HepG2 (cell line): ENCODE results near the gene MAP3K3. TPM values are rescaled to one million over a fixed set of nuclear protein-coding genes. Genes with fewer than 3 reads are reported as not detected.

Experiments
- ARID3A ChIP-seq: IDR thresholded peaks from 2 replicates; pipeline ENCODE4 v1.6.1; 2012; ENCODE audit warnings: low read depth, low read length, improper control_type of control experiment
- DDIT3 ChIP-seq: sonication (generic); formaldehyde crosslinking; IDR thresholded peaks from 2 replicates; pipeline ENCODE4 v1.4.0; 2020; ENCODE audit warnings: mild to moderate bottlenecking, missing genetic modification reagents
- E2F1 ChIP-seq: sonication (generic); formaldehyde crosslinking; IDR thresholded peaks from 2 replicates; pipeline ENCODE4 v1.5.0; 2020; ENCODE audit warnings: missing genetic modification reagents
- FOXP1 ChIP-seq, 2 experiments: fragments of 450-650 bp in 1 of 2; IDR thresholded peaks; 2 replicates each; pipeline ENCODE4 v1.6.1; 2017 to 2018; ENCODE audit warnings: antibody characterized with exemption in 1 of 2
- GRHL1 ChIP-seq: sonication (generic); formaldehyde crosslinking; conservative IDR thresholded peaks from 2 replicates; pipeline ENCODE4 v1.8.0; 2022; ENCODE audit warnings: missing genetic modification reagents
- HIVEP1 ChIP-seq: sonication (generic); formaldehyde crosslinking; IDR thresholded peaks from 2 replicates; pipeline ENCODE4 v1.4.0; 2020; ENCODE audit warnings: mild to moderate bottlenecking, missing genetic modification reagents
- KDM5A ChIP-seq: fragments of 200-600 bp; sonication (generic); IDR thresholded peaks from 2 replicates; pipeline ENCODE4 v1.7.0; 2018; ENCODE audit warnings: antibody characterized with exemption, mild to moderate bottlenecking, low read length, borderline replicate concordance
- KMT2B ChIP-seq: IDR thresholded peaks from 2 replicates; pipeline ENCODE4 v1.6.1; 2016; ENCODE audit warnings: missing genetic modification reagents, missing compliant biosample characterization
- MAF1 ChIP-seq: sonication (generic); formaldehyde crosslinking; IDR thresholded peaks from 2 replicates; pipeline ENCODE4 v1.5.0; 2020; ENCODE audit warnings: missing genetic modification reagents, borderline replicate concordance
- MAFF ChIP-seq: IDR thresholded peaks from 2 replicates; pipeline ENCODE4 v1.6.1; 2011; ENCODE audit warnings: low read depth, low read length, improper control_type of control experiment
- MED13 ChIP-seq: sonication (generic); formaldehyde crosslinking; IDR thresholded peaks from 2 replicates; pipeline ENCODE4 v1.5.0; 2020; ENCODE audit warnings: missing genetic modification reagents
- MEF2D ChIP-seq: sonication (generic); formaldehyde crosslinking; IDR thresholded peaks from 2 replicates; pipeline ENCODE4 v1.5.1; 2020; ENCODE audit warnings: mild to moderate bottlenecking, missing genetic modification reagents
- NFYB ChIP-seq: sonication (generic); formaldehyde crosslinking; IDR thresholded peaks from 2 replicates; pipeline ENCODE4 v1.4.0; 2020; ENCODE audit warnings: missing genetic modification reagents
- TAF1 ChIP-seq: sonication (generic); formaldehyde crosslinking; IDR thresholded peaks from 2 replicates; pipeline ENCODE4 v1.4.0; 2020; ENCODE audit warnings: missing genetic modification reagents
- TFAP4 ChIP-seq: sonication (generic); IDR thresholded peaks from 2 replicates; pipeline ENCODE4 v1.6.1; 2016; ENCODE audit warnings: low read depth, borderline replicate concordance
- TFDP2 ChIP-seq: sonication (generic); formaldehyde crosslinking; IDR thresholded peaks from 2 replicates; pipeline ENCODE4 v1.4.0; 2020; ENCODE audit warnings: missing genetic modification reagents
- ZNF24 ChIP-seq: fragments of 450-650 bp; IDR thresholded peaks from 2 replicates; pipeline ENCODE4 v1.6.1; 2017; ENCODE audit warnings: antibody characterized with exemption, mild to moderate bottlenecking
- ZNF256 ChIP-seq: sonication (generic); formaldehyde crosslinking; conservative IDR thresholded peaks from 2 replicates; pipeline ENCODE4 v1.4.0; 2020; ENCODE audit warnings: missing genetic modification reagents
- ZNF343 ChIP-seq: sonication (generic); formaldehyde crosslinking; IDR thresholded peaks from 2 replicates; pipeline ENCODE4 v1.4.0; 2020; ENCODE audit warnings: mild to moderate bottlenecking, missing genetic modification reagents
- ZNF563 ChIP-seq: sonication (generic); formaldehyde crosslinking; IDR thresholded peaks from 2 replicates; pipeline ENCODE4 v1.8.0; 2022; ENCODE audit warnings: mild to moderate bottlenecking, moderate library complexity, missing genetic modification reagents
- ZNF619 ChIP-seq: sonication (generic); formaldehyde crosslinking; IDR thresholded peaks from 2 replicates; pipeline ENCODE4 v1.4.0; 2020; ENCODE audit warnings: mild to moderate bottlenecking, missing genetic modification reagents
- ZNF674 ChIP-seq: sonication (generic); formaldehyde crosslinking; IDR thresholded peaks from 2 replicates; pipeline ENCODE4 v1.5.0; 2020; ENCODE audit warnings: low read depth, mild to moderate bottlenecking, missing genetic modification reagents
- ZZZ3 ChIP-seq: sonication (generic); formaldehyde crosslinking; IDR thresholded peaks from 2 replicates; pipeline ENCODE4 v1.4.0; 2020; ENCODE audit warnings: missing genetic modification reagents, mild to moderate bottlenecking, borderline replicate concordance
- polyA plus RNA-seq, 8 experiments: library from polyadenylated mRNA; depleted of rRNA in 3 of 8; stranded (reverse) in 7 of 8; unstranded in 1 of 8; fragments of >200 nt; fragmentation: Illumina TruSeq in 4 of 8; extraction: Trizol in 4 of 8; gene quantifications; 2 replicates each; pipeline versions ENCODE4 v1.2.1 to v1.2.3, GENCODE V29; 2011 to 2016; ENCODE audit warnings: low read depth in 4 of 8, missing spikeins in 1 of 8, mixed read lengths in 1 of 8; ENCODE audit not compliant: insufficient read depth in 1 of 8
- total RNA-seq, 5 experiments: library from RNA; depleted of rRNA; stranded (reverse); fragments of >200 nt; fragmentation: Illumina TruSeq; extraction: Trizol; gene quantifications; 2 replicates each; pipeline ENCODE4 v1.2.3, GENCODE V29; 2016; ENCODE audit warnings: low read depth in 1 of 5

MAP3K3 gene
- total and polyA plus RNA-seq, 2 of the 13 experiments (the other 11 are each of a cell fraction or from before 2014, with no cell fraction given) = 17.7 to 21.8 TPM

- TF ChIP-seq DDIT3 (CRISPR knock-in tag) = no peak
- peak; percentile 64 for TF ChIP-seq KMT2B
- no peak for TF ChIP-seq MED13 (CRISPR knock-in tag)
- TF ChIP-seq GRHL1 (CRISPR knock-in tag) = no peak
- TF ChIP-seq FOXP1 (IDR thresholded peaks at IDR 0.05) = no peak
- TF ChIP-seq FOXP1 (CRISPR knock-in tag; IDR thresholded peaks at IDR 0.05) = no peak
- TF ChIP-seq MEF2D (CRISPR knock-in tag) = peak; percentile 73
- TF ChIP-seq TAF1 (CRISPR knock-in tag) = peak; percentile 94
- peak; percentile 91 for TF ChIP-seq NFYB (CRISPR knock-in tag)
- no peak for TF ChIP-seq MAFF
- TF ChIP-seq ARID3A = no peak; the same call in 1 of the 2 replicates
- TF ChIP-seq ZNF343 (CRISPR knock-in tag) = peak; percentile 71; the same call in 1 of the 2 replicates
- TF ChIP-seq ZZZ3 (CRISPR knock-in tag) = no peak
- TF ChIP-seq ZNF256 (CRISPR knock-in tag) = peak; percentile 91; the same call in 1 of the 2 replicates
- peak; percentile 86; the same call in 1 of the 2 replicates for TF ChIP-seq MAF1 (CRISPR knock-in tag)
- peak; percentile 92 for TF ChIP-seq E2F1
- peak; percentile 97 for TF ChIP-seq HIVEP1
- TF ChIP-seq ZNF24 = no peak
- TF ChIP-seq ZNF563 (CRISPR knock-in tag) = peak; percentile 74
- TF ChIP-seq ZNF674 (CRISPR knock-in tag) = no peak
- peak; percentile 63; the same call in 1 of the 2 replicates for TF ChIP-seq ZNF619 (CRISPR knock-in tag)
- TF ChIP-seq TFDP2 = peak; percentile 89; the same call in 1 of the 2 replicates
- TF ChIP-seq TFAP4 = peak; percentile 14; the same call in 1 of the 2 replicates
- TF ChIP-seq KDM5A = no peak
Observed at GRCh38 chr17:63621684-63622573, at the start of gene MAP3K3 (continued).
